Activated CD4-positive, alpha-beta T cell treated with anti-CD3 and anti-CD28 coated beads, Interleukin-2, amount 10 ng/mL, durations not matched to agents 7 days and 5 days (primary cell): ENCODE results near the gene MGARP. TPM values are rescaled to one million over a fixed set of nuclear protein-coding genes. Genes with fewer than 3 reads are reported as not detected.

ENCODE experiments used
- CTCF ChIA-PET: fragments of 350-600 bp; sonication (Branson Sonifier 250); formaldehyde crosslinking; loops from one replicate; lab custom pipeline; 2021; ENCODE audit warnings: antibody characterized with exemption; lab: Charles Lee
- POLR2A ChIA-PET: fragments of 350-600 bp; sonication (Branson Sonifier 250); formaldehyde crosslinking; loops from one replicate; lab custom pipeline; 2021; ENCODE audit warnings: antibody characterized with exemption; lab: Charles Lee
- DNase-seq: peaks from one replicate; pipeline ENCODE4 v3.0.0-alpha.2; 2020
- H3K27ac Mint-ChIP-seq: one replicate; pipeline ENCODE4 v1.8.0; 2021; ENCODE audit warnings: mild to moderate bottlenecking, moderate library complexity, mixed read lengths
- H3K27me3 Mint-ChIP-seq: one replicate; pipeline ENCODE4 v1.8.0; 2021; ENCODE audit warnings: mixed read lengths
- H3K36me3 Mint-ChIP-seq: one replicate; pipeline ENCODE4 v1.8.0; 2021; ENCODE audit warnings: low read depth, mixed read lengths
- H3K4me1 Mint-ChIP-seq: one replicate; pipeline ENCODE4 v1.8.0; 2021; ENCODE audit warnings: mixed read lengths
- H3K4me3 Mint-ChIP-seq: one replicate; pipeline ENCODE4 v1.8.0; 2021; ENCODE audit warnings: mild to moderate bottlenecking, moderate library complexity, mixed read lengths
- H3K9me3 Mint-ChIP-seq: one replicate; pipeline ENCODE4 v1.8.0; 2021; ENCODE audit warnings: mixed read lengths
- total RNA-seq, 2 experiments: library from RNA; stranded (reverse); gene quantifications; one replicate each; pipeline ENCODE4 v1.2.3, GENCODE V29; 2021

MGARP gene
- total RNA-seq, 2 experiments from 2014 or later, result 0.21 to 0.25 TPM

DNA sequence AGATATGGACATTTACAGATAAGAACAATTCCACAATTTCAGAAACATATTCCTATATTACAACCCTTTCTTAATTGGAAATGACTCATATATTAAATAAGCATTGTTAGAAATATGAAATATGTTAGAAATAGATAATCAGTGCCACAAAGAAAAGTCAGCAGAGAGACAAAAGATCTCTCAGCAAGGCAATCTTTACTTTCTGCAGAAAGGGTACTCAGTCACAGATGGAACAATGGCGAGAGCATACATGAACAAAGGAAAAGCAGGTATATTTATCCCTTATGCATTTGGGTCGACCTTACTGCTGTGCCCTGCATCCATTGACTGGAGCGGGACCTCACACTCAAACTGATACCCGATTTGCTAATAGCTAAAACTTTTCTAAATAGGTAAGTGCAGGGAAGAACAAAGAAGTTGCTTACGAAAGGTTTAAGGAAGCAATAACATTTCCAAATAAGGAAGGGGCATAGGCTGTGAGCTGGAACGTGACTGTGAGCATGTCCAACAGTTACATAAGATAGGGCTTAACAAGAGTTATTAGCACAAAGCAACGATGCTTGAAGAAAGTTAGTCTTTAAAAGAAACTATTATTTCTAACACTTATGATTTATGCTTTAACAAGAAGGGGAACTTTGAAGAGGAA lies 40.8 kb downstream of the MGARP start:
- POLR2A ChIA-PET, result no interaction called here
- peaks cover 3% of the 10 kb centered on the region for H3K9me3 Mint-ChIP-seq
- H3K27me3 Mint-ChIP-seq, result no peaks in the 10 kb centered on the region

DNA sequence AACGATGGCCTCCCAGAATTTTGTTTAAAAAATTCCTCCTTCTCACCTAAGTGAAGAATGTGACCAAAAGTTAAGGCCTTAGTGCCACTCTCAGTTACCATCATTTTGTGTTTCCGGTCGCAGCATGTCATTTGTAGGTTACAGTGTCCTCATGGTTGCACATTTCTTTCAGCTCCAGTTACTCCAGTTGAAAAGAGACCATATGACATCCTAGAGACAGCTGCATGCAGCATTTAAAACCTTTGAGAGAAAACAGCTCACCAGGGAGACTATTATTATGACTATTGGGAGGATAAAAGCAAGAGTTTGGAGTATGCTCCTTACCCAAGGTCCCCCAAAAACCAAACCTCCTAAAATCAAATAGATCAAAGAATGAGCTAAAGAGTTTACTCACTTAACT lies 45.8 kb downstream of the MGARP start:
- POLR2A ChIA-PET, result no interaction called here
- Mint-ChIP-seq H3K4me3 (no peak overlapping the region), H3K27ac (no peak overlapping the region), H3K9me3 (peaks cover 3% of the 10 kb centered on the region), H3K4me1 (peaks cover 5% of the 10 kb centered on the region), H3K27me3 (no peaks in the 10 kb centered on the region), H3K36me3 (no peaks in the 10 kb centered on the region)
- no peak for DNase-seq
- CTCF ChIA-PET, result no interaction called here

More for the DNA sequence above, 40.8 kb downstream of the MGARP start:
- Mint-ChIP-seq H3K4me1 (peaks cover 2% of the 10 kb centered on the region), H3K27ac (no peak overlapping the region), H3K36me3 (no peaks in the 10 kb centered on the region), H3K4me3 (no peak overlapping the region)
- CTCF ChIA-PET, result no interaction called here
- DNase-seq, result no peak

DNA sequence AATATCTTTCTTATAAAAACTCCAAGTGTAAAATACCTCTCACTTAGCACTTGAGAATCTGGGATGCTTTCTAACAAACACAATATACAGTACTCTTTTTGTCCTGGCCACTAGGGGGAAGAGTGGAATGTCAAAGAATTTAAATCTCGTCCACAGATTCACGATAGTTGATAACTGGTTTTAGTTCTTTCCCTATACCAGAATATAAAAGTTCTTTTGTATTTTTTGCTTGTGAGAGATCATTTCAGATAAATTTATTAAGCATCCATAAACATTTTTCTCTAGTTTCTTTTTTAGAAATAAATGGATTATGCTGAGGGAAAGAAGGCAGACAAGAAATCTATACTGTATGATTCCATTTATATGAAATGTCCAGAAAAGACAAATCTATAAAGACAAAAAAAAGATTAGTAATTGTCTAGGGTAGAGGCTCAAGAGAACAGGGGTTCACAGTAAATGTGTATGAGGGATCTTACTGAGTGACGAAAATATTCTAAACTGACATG lies 50.4 kb downstream of the MGARP start:
- Mint-ChIP-seq H3K27me3 (no peaks in the 10 kb centered on the region), H3K27ac (no peak overlapping the region), H3K36me3 (no peaks in the 10 kb centered on the region), H3K4me1 (peaks cover 3% of the 10 kb centered on the region), H3K9me3 (no peaks in the 10 kb centered on the region), H3K4me3 (no peak overlapping the region)
- CTCF ChIA-PET, result no interaction called here
- POLR2A ChIA-PET, result no interaction called here
- DNase-seq, result peak; percentile 42

DNA sequence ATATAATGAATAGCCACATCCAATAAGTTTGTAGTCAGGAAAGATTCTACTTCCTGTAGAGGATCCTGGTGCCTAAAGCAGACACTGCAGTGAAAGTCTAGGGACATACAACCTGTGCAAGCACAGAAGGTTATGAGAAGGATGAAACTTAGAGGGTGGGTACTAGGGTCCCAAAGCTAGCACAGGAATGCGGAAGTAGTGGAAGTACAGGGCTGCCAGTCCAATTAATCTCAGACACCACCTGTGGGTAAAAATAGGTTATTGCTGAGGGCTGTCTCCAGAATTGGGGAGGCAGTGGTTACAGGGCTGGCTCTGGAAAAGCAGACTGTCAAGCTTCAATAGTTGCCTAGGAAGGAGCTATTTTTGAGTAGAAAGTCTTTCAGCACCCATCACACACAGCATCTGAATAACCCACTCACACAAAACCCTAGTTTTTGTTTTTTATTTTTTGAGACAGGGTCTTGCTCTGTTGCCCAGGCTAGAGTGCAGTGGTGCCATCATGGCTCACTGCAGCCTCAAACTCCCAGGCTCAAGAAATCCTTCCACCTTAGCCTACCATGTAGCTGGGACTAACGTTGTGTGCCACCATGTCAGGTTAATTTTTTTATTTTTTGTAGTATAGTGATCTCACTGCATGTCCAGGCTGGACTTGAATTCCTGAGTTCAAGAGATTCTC lies 52.2 kb downstream of the MGARP start:
- Mint-ChIP-seq H3K4me1 (peaks cover 11% of the 10 kb centered on the region), H3K36me3 (no peaks in the 10 kb centered on the region), H3K9me3 (no peaks in the 10 kb centered on the region), H3K27ac (no peak overlapping the region), H3K27me3 (no peaks in the 10 kb centered on the region), H3K4me3 (no peak overlapping the region)
- peak; percentile 24 for DNase-seq
- POLR2A ChIA-PET, result no interaction called here
- CTCF ChIA-PET, result interaction anchor here (1.3 kb wide), 1 partner anchor 197 kb away, joined by 3 read pairs; no protein-coding TSS in a partner anchor

DNA sequence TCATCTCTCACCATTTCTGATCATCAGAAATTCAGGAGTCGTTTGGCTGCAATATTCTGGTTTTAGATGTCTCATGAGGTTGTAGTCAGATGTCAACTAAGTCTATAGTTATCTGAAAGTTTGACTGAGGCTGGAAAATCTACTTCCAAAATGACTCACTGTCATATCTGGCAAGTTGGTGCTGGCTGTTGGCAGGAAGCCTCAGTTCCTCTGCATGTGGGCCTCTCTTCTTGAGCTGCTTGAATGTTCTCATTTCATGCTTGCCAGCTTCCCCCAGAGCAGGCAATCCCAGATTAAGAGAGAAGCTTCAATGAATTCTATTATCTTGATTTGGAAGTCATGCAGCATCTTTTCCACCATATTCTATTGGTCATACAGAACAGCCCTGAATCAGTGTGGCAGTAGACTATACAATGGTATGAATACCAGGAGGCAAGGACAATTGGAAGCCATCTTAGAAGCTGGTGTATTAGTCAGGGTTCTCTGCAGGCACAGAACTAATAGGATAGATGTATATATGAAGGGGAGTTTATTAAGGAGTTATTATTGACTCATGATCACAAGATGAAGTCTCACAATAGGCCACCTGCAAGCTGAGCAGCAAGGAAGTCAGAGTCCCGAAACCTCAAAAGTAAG lies 56.2 kb downstream of the MGARP start:
- no peak overlapping the region for H3K27ac Mint-ChIP-seq
- DNase-seq, result no peak
- no peaks in the 10 kb centered on the region for H3K36me3 Mint-ChIP-seq
- H3K27me3 Mint-ChIP-seq, result no peaks in the 10 kb centered on the region
- POLR2A ChIA-PET, result no interaction called here
- H3K4me3 Mint-ChIP-seq, result no peak overlapping the region
- no peaks in the 10 kb centered on the region for H3K9me3 Mint-ChIP-seq
- CTCF ChIA-PET, result interaction anchor here (0.7 to 1.2 kb wide), 3 partner anchors 43 to 333 kb away, joined by 3 to 4 read pairs (median 4); no protein-coding TSS in a partner anchor
- peaks cover 16% of the 10 kb centered on the region for H3K4me1 Mint-ChIP-seq

DNA sequence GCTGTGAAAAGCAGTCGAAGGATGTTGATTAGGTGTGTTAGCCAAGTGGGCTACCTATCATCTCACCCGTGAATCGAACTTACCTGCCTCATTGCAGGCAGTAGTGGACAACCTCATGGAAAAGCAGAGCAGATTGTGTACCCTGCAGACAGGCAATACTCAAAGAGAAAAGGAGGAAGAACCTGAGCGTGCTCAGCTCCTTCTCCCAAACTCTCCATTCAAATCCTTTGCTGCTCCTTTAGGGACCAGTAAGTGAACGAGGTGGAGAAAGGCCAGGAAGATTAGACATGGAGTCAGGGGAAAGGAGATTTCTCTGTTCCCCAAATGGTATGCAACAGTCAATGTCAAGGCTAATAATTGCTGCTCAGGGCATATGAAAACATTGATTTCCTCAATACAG lies 57.8 kb downstream of the MGARP start:
- Mint-ChIP-seq H3K4me1 (peaks cover 16% of the 10 kb centered on the region), H3K9me3 (no peaks in the 10 kb centered on the region), H3K27me3 (no peaks in the 10 kb centered on the region), H3K36me3 (no peaks in the 10 kb centered on the region), H3K4me3 (no peak overlapping the region), H3K27ac (no peak overlapping the region)
- CTCF ChIA-PET, result no interaction called here
- POLR2A ChIA-PET, result no interaction called here
- DNase-seq, result no peak

DNA sequence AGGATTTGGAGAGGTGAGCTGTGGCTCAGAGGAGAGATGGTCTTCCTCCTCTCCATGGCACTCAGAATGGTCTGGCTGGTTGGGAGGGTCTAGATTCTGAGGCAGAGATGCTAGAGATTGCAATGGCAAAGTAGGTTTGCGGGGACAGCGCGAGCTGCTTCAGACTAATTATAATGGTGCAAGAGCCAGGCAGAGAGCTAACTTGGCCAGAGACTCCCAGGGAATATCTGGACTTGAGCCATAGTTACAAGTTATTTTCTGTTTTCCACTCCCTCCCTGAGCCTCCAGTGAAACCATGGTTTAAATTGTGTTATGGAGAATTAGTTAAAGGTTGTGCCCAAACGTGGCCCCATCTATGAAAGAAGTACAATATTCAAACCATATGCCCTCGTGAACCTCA lies 58.3 kb downstream of the MGARP start:
- POLR2A ChIA-PET, result interaction anchor here (0.7 kb wide), 1 partner anchor 22 kb away, joined by 4 read pairs; no protein-coding TSS in a partner anchor
- no peak overlapping the region for H3K4me3 Mint-ChIP-seq

DNA sequence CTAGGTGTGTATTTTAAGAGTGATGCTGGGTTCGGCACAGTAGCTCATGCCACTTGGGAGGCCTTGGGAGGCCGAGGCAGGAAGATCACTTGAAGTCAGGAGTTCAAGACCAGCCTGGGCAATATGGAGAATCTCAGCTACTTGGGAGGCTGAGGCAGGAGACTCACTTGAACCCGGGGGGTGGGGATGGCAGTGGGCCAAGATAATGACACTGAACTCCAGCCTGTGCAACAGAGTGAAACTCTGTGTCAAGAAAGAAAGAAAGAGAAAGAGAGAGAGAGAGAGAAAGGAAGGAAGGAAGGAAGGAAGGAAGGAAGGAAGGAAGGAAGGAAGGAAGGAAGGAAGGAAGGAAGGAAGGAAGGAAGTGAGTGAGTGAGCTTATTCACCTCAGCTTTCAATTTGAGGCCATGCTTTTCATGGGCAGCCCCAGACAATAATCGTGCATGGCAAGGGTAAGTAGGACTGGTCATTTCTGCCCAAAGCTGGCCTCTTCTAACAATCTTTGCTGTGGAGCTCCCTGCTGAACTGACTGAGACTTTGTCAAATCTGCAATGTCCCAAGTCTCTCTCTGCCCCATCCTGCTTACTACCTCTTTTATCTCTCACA lies 60.5 kb downstream of the MGARP start:
- Mint-ChIP-seq H3K4me3 (no peak overlapping the region), H3K36me3 (no peaks in the 10 kb centered on the region), H3K9me3 (no peaks in the 10 kb centered on the region), H3K27me3 (no peaks in the 10 kb centered on the region), H3K27ac (no peak overlapping the region), H3K4me1 (peaks cover 16% of the 10 kb centered on the region)
- no peak for DNase-seq
- CTCF ChIA-PET, result interaction anchor here (0.6 kb wide), 1 partner anchor 438 kb away, joined by 3 read pairs; no protein-coding TSS in a partner anchor
- POLR2A ChIA-PET, result no interaction called here

More for the DNA sequence above, 58.3 kb downstream of the MGARP start:
- Mint-ChIP-seq H3K27ac (no peak overlapping the region), H3K27me3 (no peaks in the 10 kb centered on the region), H3K4me1 (peaks cover 16% of the 10 kb centered on the region), H3K9me3 (no peaks in the 10 kb centered on the region), H3K36me3 (no peaks in the 10 kb centered on the region)
- DNase-seq, result no peak
- CTCF ChIA-PET, result no interaction called here

Other genes with a start within 250 kb of the MGARP start
- gene ELF2, start 103.0 kb downstream of the MGARP start, total RNA-seq, result 10 to 100 TPM; 44.5 to 50.6 TPM
- 10 to 100 TPM; 44.8 to 53.5 TPM for gene NAA15, start 21.3 kb upstream of the MGARP start, total RNA-seq
- 10 to 100 TPM; 37.3 to 42.4 TPM for gene NDUFC1, start 22.3 kb upstream of the MGARP start, total RNA-seq
- gene RAB33B, start 173.9 kb upstream of the MGARP start, total RNA-seq, result 1 to 10 TPM; 7.3 TPM